ENCODE results near the gene SELENOI.

SELENOI gene

DNA sequence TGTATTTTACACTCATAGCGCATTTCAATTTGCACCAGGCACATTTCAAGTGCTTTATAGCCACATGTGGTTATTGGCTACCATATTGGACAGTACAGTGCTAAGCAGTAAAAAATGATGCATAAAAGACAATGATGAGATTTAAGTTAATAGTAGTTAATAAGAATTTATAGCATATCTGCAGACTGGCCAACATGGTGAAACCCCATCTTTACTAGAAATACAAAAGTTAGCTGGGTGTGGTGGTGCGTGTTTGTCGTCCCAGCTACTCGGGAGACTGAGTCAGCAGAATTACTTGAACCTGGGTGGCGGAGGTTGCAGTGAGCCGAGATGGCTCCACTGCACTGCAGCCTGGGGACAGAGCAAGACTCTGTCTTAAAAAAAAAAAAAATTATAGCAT, 65.5 kb downstream of the SELENOI start:
- no peak for DNase-seq (ENCODE audit: low read depth in 2 of 2)

GRCh38 chr2:26412091-26412673, 66.2 kb downstream of the SELENOI start:
- peak in 1 of 2 donors; percentile 1 for DNase-seq (ENCODE audit: low read depth in 2 of 2)

- no peak for DNase-seq (ENCODE audit: low read depth in 2 of 2)
These were observed 68.4 kb downstream of the SELENOI start for GRCh38 chr2:26414311-26414710.

GRCh38 chr2:26421961-26422360, 76.0 kb downstream of the SELENOI start:
- no peak for DNase-seq (ENCODE audit: low read depth in 2 of 2)

GRCh38 chr2:26422947-26423629, 77.1 kb downstream of the SELENOI start:
- no peak for DNase-seq (ENCODE audit: low read depth in 2 of 2)

GRCh38 chr2:26423750-26424149, 77.8 kb downstream of the SELENOI start:
- no peak for DNase-seq (ENCODE audit: low read depth in 2 of 2)

DNA sequence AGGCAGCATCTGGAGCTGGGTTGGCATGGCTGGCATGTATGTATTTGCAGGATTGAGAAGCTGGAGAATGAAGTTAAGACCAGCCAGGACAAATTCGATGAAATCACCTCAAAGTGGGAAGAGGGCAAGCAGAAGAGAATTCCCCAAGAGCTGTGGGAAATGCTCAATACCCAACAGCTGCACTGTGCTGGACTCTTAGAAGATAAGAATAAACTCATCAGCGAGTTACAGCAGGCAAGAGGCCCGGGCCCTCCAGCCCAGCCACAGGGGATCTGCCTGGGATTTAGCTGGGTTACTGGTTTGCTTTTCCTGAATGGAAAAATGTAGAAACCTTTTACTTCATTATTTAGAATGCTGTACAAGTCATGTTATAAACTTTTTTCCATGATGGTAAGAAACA, 78.3 kb downstream of the SELENOI start:
- DNase-seq (ENCODE audit: low read depth in 2 of 2), result no peak

DNA sequence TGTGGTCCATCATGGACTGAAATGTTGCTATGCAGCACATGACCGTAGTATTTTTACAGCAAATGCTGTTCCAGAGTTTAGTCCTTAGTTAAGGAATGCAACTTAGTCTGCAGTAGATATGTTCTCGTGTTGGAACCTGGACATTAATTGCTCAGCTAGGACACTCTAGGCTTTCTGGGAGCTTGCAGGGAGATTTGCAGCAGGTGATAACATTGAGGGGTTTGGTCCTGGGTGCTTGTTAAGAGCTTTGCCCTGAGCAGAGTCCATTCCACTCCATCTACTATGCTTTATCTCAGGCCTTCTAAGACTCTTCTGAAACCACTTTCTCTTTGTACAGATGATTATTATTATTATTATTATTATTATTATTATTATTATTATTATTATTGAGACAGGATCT, 82.9 kb downstream of the SELENOI start:
- no peak for DNase-seq (ENCODE audit: low read depth in 2 of 2)

- DNase-seq (ENCODE audit: low read depth in 2 of 2), result no peak
These were observed 84.0 kb downstream of the SELENOI start for GRCh38 chr2:26429779-26430578.

GRCh38 chr2:26430826-26431225, 84.9 kb downstream of the SELENOI start:
- no peak for DNase-seq (ENCODE audit: low read depth in 2 of 2)

GRCh38 chr2:26432363-26432762, 86.4 kb downstream of the SELENOI start:
- no peak for DNase-seq (ENCODE audit: low read depth in 2 of 2)

DNA sequence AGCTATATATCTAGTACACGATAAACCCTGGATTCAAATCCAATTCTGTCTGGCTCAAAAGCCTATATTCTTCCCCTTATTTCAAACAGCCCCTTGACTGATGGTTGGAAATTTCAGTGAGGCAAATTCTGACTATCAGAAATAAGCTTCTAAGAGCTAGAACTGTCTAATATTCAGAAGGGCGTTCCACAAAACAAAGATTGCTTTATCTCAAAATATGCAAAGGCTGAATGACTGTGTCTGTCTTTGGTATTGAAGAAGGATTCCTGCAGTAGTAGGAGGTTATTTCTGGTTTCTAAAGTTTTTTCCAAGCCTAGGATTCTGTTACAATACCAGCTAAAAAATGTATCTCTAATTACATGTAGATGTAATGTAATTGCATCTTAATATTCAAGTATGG, 86.9 kb downstream of the SELENOI start:
- no peak for DNase-seq (ENCODE audit: low read depth in 2 of 2)

DNA sequence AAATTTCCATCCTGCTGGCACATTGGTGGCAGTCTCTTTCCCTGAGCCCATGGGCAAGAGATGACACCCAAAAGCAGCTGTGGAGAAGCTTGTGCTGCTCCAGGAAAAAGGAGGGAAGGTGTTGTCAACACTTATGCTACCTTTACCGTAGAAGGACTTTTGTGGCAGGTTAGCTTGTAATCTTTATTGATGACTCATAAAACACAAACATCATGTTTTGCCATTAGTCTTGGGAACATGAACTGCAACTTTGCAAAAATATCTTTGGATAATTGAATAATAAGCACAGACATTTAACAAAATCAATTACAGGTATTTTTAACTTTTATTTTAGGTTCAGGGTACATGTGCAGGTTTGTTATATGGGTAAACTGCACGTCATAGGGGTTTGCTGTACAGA, 89.2 kb downstream of the SELENOI start:
- DNase-seq (ENCODE audit: low read depth in 2 of 2), result no peak

- no peak for DNase-seq (ENCODE audit: low read depth in 2 of 2)
These were observed 92.6 kb downstream of the SELENOI start for GRCh38 chr2:26438526-26438925.

DNA sequence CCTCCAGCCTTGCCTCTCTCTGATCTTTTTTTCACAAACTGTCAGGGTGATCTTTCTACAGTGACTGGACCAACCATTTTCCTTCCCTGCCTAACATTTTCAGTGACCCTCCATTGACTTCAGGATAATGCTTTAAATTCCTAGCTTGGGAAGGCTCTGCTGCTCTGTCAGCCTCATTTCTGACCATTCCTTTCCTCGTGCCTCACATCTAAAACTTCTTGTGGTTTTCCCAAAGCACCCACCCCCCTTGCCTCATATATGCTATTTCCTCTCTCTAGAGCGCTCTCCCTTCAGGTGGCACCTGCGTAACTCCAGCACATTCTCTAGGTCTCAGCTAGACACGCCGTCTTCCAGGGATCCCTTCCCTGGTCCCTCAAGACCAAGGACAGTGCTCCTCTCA, 93.0 kb downstream of the SELENOI start:
- DNase-seq (ENCODE audit: low read depth in 2 of 2), result no peak

DNA sequence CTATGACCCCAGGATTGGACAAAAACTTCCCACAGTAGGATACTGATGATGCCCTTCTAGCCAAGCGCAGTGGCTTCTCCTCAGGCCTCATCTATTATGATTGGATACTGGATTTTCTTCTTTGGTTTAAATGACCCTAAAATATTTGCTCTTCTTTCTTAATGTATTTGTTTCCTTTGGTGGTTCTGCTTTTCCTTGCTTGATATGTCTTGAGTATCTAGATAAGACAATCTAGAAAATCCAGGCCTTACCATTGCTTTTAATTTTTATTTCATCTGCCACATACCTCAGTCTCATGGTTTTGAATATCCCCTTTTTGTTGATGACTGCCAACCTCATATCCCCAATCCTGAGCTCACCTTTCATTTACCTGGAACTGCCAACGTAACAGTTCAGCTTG, 96.4 kb downstream of the SELENOI start:
- no peak for DNase-seq (ENCODE audit: low read depth in 2 of 2)

- DNase-seq (ENCODE audit: low read depth in 2 of 2), result no peak
These were observed 96.8 kb downstream of the SELENOI start for GRCh38 chr2:26442707-26443106.

GRCh38 chr2:26444236-26444635, 98.3 kb downstream of the SELENOI start:
- no peak for DNase-seq (ENCODE audit: low read depth in 2 of 2)
